DOHH2 (cell line): ENCODE measurements around the gene GP1BB.

Source experiments
- H3F3A ChIP-seq: fragments of 200-600 bp; sonication (generic), shearing (Covaris generic); 2 replicates; pipeline ENCODE4 v1.6.0; 2016; ENCODE audit warnings: antibody characterized with exemption, mild to moderate bottlenecking; ENCODE audit not compliant: control insufficient read depth, insufficient read depth
- H3K27ac ChIP-seq: fragments of 200-600 bp; sonication (generic); 2 replicates; pipeline ENCODE4 v1.5.1; 2014; ENCODE audit warnings: low read depth, mild to moderate bottlenecking, low read length, moderate library complexity
- H3K27me3 ChIP-seq: fragments of 200-600 bp; sonication (generic); 2 replicates; pipeline ENCODE4 v1.6.1; 2014; ENCODE audit warnings: mild to moderate bottlenecking, low read length, mixed read lengths; ENCODE audit not compliant: control insufficient read depth
- H3K36me3 ChIP-seq: fragments of 200-600 bp; sonication (generic); 2 replicates; pipeline ENCODE4 v1.6.1; 2014; ENCODE audit warnings: mild to moderate bottlenecking, low read length, moderate library complexity, mixed read lengths; ENCODE audit not compliant: control insufficient read depth
- H3K4me1 ChIP-seq: fragments of 200-600 bp; sonication (generic); 2 replicates; pipeline ENCODE4 v1.6.1; 2014; ENCODE audit warnings: mild to moderate bottlenecking, low read length, mixed read lengths; ENCODE audit not compliant: control insufficient read depth
- H3K4me2 ChIP-seq: fragments of 200-600 bp; sonication (generic); 2 replicates; pipeline ENCODE4 v1.6.0; 2014; ENCODE audit warnings: mild to moderate bottlenecking, low read length, moderate library complexity
- H3K4me3 ChIP-seq: fragments of 200-600 bp; sonication (generic); 2 replicates; pipeline ENCODE4 v1.5.1; 2014; ENCODE audit warnings: mild to moderate bottlenecking, low read length, mixed read lengths
- H3K79me2 ChIP-seq: fragments of 200-600 bp; sonication (generic); 2 replicates; pipeline ENCODE4 v1.6.1; 2014; ENCODE audit warnings: mild to moderate bottlenecking, low read length, mixed read lengths; ENCODE audit not compliant: control insufficient read depth
- H3K9me2 ChIP-seq: fragments of 200-600 bp; sonication (generic); replicated peaks from 2 replicates; pipeline ENCODE4 v1.6.1; 2014; ENCODE audit warnings: mild to moderate bottlenecking, low read length, mixed read lengths; ENCODE audit not compliant: control insufficient read depth
- H3K9me3 ChIP-seq: fragments of 200-600 bp; sonication (generic); 2 replicates; pipeline ENCODE4 v1.6.1; 2014; ENCODE audit warnings: antibody characterized with exemption, low read length, mixed read lengths; ENCODE audit not compliant: control insufficient read depth, insufficient read depth
- H4K20me1 ChIP-seq: fragments of 200-600 bp; sonication (generic); 2 replicates; pipeline ENCODE4 v1.6.0; 2014; ENCODE audit warnings: low read depth, mild to moderate bottlenecking, antibody characterized with exemption, low read length, moderate library complexity; ENCODE audit not compliant: control insufficient read depth, insufficient read depth
- CTCF ChIP-seq: fragments of 200-600 bp; sonication (generic); IDR thresholded peaks from one replicate; pipeline ENCODE4 v1.5.1; 2014; ENCODE audit warnings: antibody characterized with exemption, mild to moderate bottlenecking, low read depth, low read length; ENCODE audit not compliant: poor library complexity, severe bottlenecking
- EZH2phosphoT487 ChIP-seq: fragments of 200-600 bp; sonication (generic); IDR thresholded peaks from 2 replicates; pipeline ENCODE4 v1.6.1; 2017; ENCODE audit warnings: borderline replicate concordance, mild to moderate bottlenecking, antibody characterized with exemption, low read length, moderate library complexity, mixed read lengths

Gene GP1BB

GRCh38 chr22:19767427-19768341 is 44.3 kb downstream of the GP1BB start:
- Histone ChIP-seq H4K20me1 (no peaks in the 10 kb centered on the region), H3K79me2 (no peaks in the 10 kb centered on the region), H3K9me2 (no peaks in the 10 kb centered on the region), H3K9me3 (no peaks in the 10 kb centered on the region), H3K4me3 (no peak overlapping the region), H3K4me2 (peak overlapping the region; percentile 14; the same call in 1 of the 2 replicates), H3K27ac (no peak overlapping the region), H3F3A (0 out of 2 replicates have a peak, but pooled peaks cover 6% of the 10 kb centered on the region), H3K36me3 (no peaks in the 10 kb centered on the region), H3K4me1 (peaks cover 17% of the 10 kb centered on the region), H3K27me3 (peaks cover 82% of the 10 kb centered on the region)
- TF ChIP-seq EZH2phosphoT487 = no peak
- TF ChIP-seq CTCF = no peak

- no peaks in the 10 kb centered on the region for H3K9me3 ChIP-seq
- peaks cover 34% of the 10 kb centered on the region for H3K4me1 ChIP-seq
- peaks cover 8% of the 10 kb centered on the region; the same call in 1 of the 2 replicates for H4K20me1 ChIP-seq
- 0 out of 2 replicates have a peak, but pooled peaks cover 6% of the 10 kb centered on the region for H3F3A ChIP-seq
- H3K27ac ChIP-seq = no peak overlapping the region
- H3K27me3 ChIP-seq = peaks cover 80% of the 10 kb centered on the region
- no peaks in the 10 kb centered on the region for H3K36me3 ChIP-seq
- no peak for TF ChIP-seq CTCF
- no peak for TF ChIP-seq EZH2phosphoT487
- H3K4me2 ChIP-seq = no peak overlapping the region
- no peaks in the 10 kb centered on the region for H3K9me2 ChIP-seq
- H3K79me2 ChIP-seq = no peaks in the 10 kb centered on the region
- no peak overlapping the region for H3K4me3 ChIP-seq
Measured at GRCh38 chr22:19769393-19769715, 46.0 kb downstream of the GP1BB start.

- Histone ChIP-seq H3K9me2 (no peaks in the 10 kb centered on the region), H3K4me3 (no peak overlapping the region), H3K36me3 (no peaks in the 10 kb centered on the region), H3K4me1 (peaks cover 37% of the 10 kb centered on the region), H3K79me2 (no peaks in the 10 kb centered on the region), H3K27me3 (peaks cover 72% of the 10 kb centered on the region), H3F3A (0 out of 2 replicates have a peak, but pooled peaks cover 6% of the 10 kb centered on the region), H3K9me3 (no peaks in the 10 kb centered on the region), H3K27ac (no peak overlapping the region), H4K20me1 (peaks cover 8% of the 10 kb centered on the region; the same call in 1 of the 2 replicates), H3K4me2 (no peak overlapping the region)
- TF ChIP-seq EZH2phosphoT487 = no peak
- no peak for TF ChIP-seq CTCF
Measured at GRCh38 chr22:19770349-19771220, 47.2 kb downstream of the GP1BB start.
